HCT116 (cell line): Measurements from ENCODE around the gene OR2AJ1. TPM values are rescaled to one million over a fixed set of nuclear protein-coding genes. Genes with fewer than 3 reads are reported as not detected.

Experiments used
- ATAC-seq: fragments of 200-7000 bp; cut with Tn5 transposase; 2 replicates; pipeline ENCODE4 v1.9.1; 2020; ENCODE audit warnings: mild to moderate bottlenecking, moderate library complexity
- BruUV-seq: library from RNA; stranded (reverse); fragments of 400-500 nt; replicated peaks from 2 replicates; lab custom pipeline; 2021; lab: Mats Ljungman, UMichigan
- CTCF ChIA-PET: fragments of 300-600 bp; sonication (Branson Sonifier 250); formaldehyde crosslinking; loops from one replicate; lab custom pipeline; 2021; ENCODE audit warnings: antibody characterized with exemption; lab: Charles Lee
- POLR2A ChIA-PET: fragments of 300-600, 350-600 bp; sonication (Branson Sonifier 250); formaldehyde crosslinking; loops from one replicate; lab custom pipeline; 2021; ENCODE audit warnings: antibody characterized with exemption; lab: Charles Lee
- RAD21 ChIA-PET, 2 experiments: fragments of 300-600 bp; sonication (Branson Sonifier 250); formaldehyde crosslinking; loops; one replicate each; lab custom pipeline; 2023; ENCODE audit warnings: low total read pairs in 2 of 2; ENCODE audit not compliant: uncharacterized antibody in 2 of 2, unreplicated experiment in 2 of 2, low non-redundant PET in 1 of 2; lab: Charles Lee
- DNase-seq: peaks from one replicate; pipeline ENCODE4 v3.0.0-alpha.2; 2010; ENCODE audit warnings: low read depth, low spot score
- H2AFZ ChIP-seq: fragments of 200-600 bp; shearing (Covaris generic), sonication (generic); 2 replicates; pipeline ENCODE4 v1.6.1; 2017; ENCODE audit warnings: low read depth, mixed run types, mixed read lengths, antibody characterized with exemption, low read length; ENCODE audit not compliant: poor library complexity, severe bottlenecking
- H3K27ac ChIP-seq: 2 replicates; pipeline ENCODE4 v1.5.1; 2012; ENCODE audit warnings: low read depth, low read length
- H3K27me3 ChIP-seq: fragments of 200-600 bp; sonication (generic); 2 replicates; pipeline ENCODE4 v1.6.1; 2016; ENCODE audit warnings: mixed run types, low read length, mixed read lengths; ENCODE audit not compliant: insufficient read depth
- H3K36me3 ChIP-seq, 2 experiments: fragments of 200-500 bp in 1 of 2; fragments of 200-600 bp in 1 of 2; sonication (Bioruptor generic) in 1 of 2; sonication (generic) in 1 of 2; 2 replicates each; pipeline versions ENCODE4 v1.5.1 to v1.6.1; 2014 to 2016; ENCODE audit warnings: low read length in 2 of 2, inconsistent platforms in 1 of 2, mixed read lengths in 1 of 2, mixed run types in 1 of 2; ENCODE audit not compliant: insufficient read depth in 2 of 2, control insufficient read depth in 1 of 2
- H3K4me1 ChIP-seq, 2 experiments: fragments of 200-600 bp in 1 of 2; sonication (generic) in 1 of 2; 2 replicates each; pipeline versions ENCODE4 v1.5.1 to v1.6.1; 2012 to 2017; ENCODE audit warnings: low read length in 2 of 2, inconsistent platforms in 1 of 2, mild to moderate bottlenecking in 1 of 2, mixed read lengths in 1 of 2, mixed run types in 1 of 2, moderate library complexity in 1 of 2; ENCODE audit not compliant: insufficient read depth in 2 of 2, control insufficient read depth in 1 of 2
- H3K4me2 ChIP-seq: fragments of 200-600 bp; sonication (generic); 2 replicates; pipeline ENCODE4 v1.6.1; 2017; ENCODE audit warnings: mixed run types, low read length, mixed read lengths
- H3K4me3 ChIP-seq, 2 experiments: fragments of 200-600 bp in 1 of 2; sonication (generic) in 1 of 2; replicated peaks in 1 of 2; 2 replicates each; pipeline ENCODE4 v1.5.1; 2011 to 2016; ENCODE audit warnings: low read length in 2 of 2, control low read depth in 1 of 2, low read depth in 1 of 2, mild to moderate bottlenecking in 1 of 2, mixed read lengths in 1 of 2, mixed run types in 1 of 2
- H3K79me2 ChIP-seq: fragments of 200-600 bp; sonication (generic); 2 replicates; pipeline ENCODE4 v1.6.1; 2017; ENCODE audit warnings: mild to moderate bottlenecking, mixed run types, low read length, moderate library complexity, mixed read lengths; ENCODE audit not compliant: insufficient read depth
- H3K9ac ChIP-seq: fragments of 200-600 bp; sonication (generic); 2 replicates; pipeline ENCODE4 v1.6.1; 2016; ENCODE audit warnings: low read length, mixed read lengths
- H3K9me2 ChIP-seq: fragments of 200-600 bp; sonication (generic), shearing (Covaris generic); 2 replicates; pipeline ENCODE4 v1.6.1; 2017; ENCODE audit warnings: mixed run types, mild to moderate bottlenecking, moderate library complexity; ENCODE audit not compliant: insufficient read depth
- H3K9me3 ChIP-seq, 2 experiments: fragments of 200-500 bp in 1 of 2; fragments of 200-600 bp in 1 of 2; sonication (Bioruptor generic) in 1 of 2; sonication (generic) in 1 of 2; 2 replicates each; pipeline ENCODE4 v1.6.1; 2014 to 2017; ENCODE audit warnings: low read length in 2 of 2, mixed read lengths in 2 of 2, inconsistent platforms in 1 of 2, low read depth in 1 of 2, mild to moderate bottlenecking in 1 of 2, mixed run types in 1 of 2, moderate library complexity in 1 of 2; ENCODE audit not compliant: control insufficient read depth in 1 of 2, insufficient read depth in 1 of 2
- H4K20me1 ChIP-seq: fragments of 200-600 bp; sonication (generic), shearing (Covaris generic); 2 replicates; pipeline ENCODE4 v1.6.1; 2017; ENCODE audit warnings: mixed run types, mild to moderate bottlenecking, moderate library complexity; ENCODE audit not compliant: insufficient read depth
- ATF3 ChIP-seq: IDR thresholded peaks from 2 replicates; pipeline ENCODE4 v1.6.1; 2012
- CBX3 ChIP-seq: IDR thresholded peaks from 2 replicates; pipeline ENCODE4 v1.6.1; 2012; ENCODE audit warnings: low read depth
- CEBPB ChIP-seq: IDR thresholded peaks from 2 replicates; pipeline ENCODE4 v1.6.1; 2012; ENCODE audit warnings: low read depth
- CTCF ChIP-seq, 3 experiments: fragments of 200-600 bp in 1 of 3; sonication (generic) in 1 of 3; IDR thresholded peaks in 2 of 3; conservative IDR thresholded peaks in 1 of 3; 2 replicates each; pipeline ENCODE4 v1.5.1; 2012 to 2017; ENCODE audit warnings: low read depth in 2 of 3, low read length in 2 of 3, antibody characterized with exemption in 1 of 3, borderline replicate concordance in 1 of 3, control low read depth in 1 of 3, mild to moderate bottlenecking in 1 of 3, mixed read lengths in 1 of 3, mixed run types in 1 of 3, moderate library complexity in 1 of 3; ENCODE audit not compliant: insufficient read depth in 1 of 3
- ELF1 ChIP-seq: IDR thresholded peaks from 2 replicates; pipeline ENCODE4 v1.6.1; 2012; ENCODE audit warnings: low read depth, borderline replicate concordance
- EZH2 ChIP-seq: fragments of 200-600 bp; sonication (generic); IDR thresholded peaks from 2 replicates; pipeline ENCODE4 v1.6.1; 2017; ENCODE audit warnings: antibody characterized with exemption, mixed run types
- EZH2phosphoT487 ChIP-seq: fragments of 200-600 bp; IDR thresholded peaks from 2 replicates; pipeline ENCODE4 v1.6.1; 2018; ENCODE audit warnings: antibody characterized with exemption, borderline replicate concordance
- FOSL1 ChIP-seq: IDR thresholded peaks from 2 replicates; pipeline ENCODE4 v1.6.1; 2012; ENCODE audit warnings: low read depth
- JUND ChIP-seq: IDR thresholded peaks from 2 replicates; pipeline ENCODE4 v1.6.1; 2012
- MAX ChIP-seq: IDR thresholded peaks from 2 replicates; pipeline ENCODE4 v1.6.1; 2012
- POLR2A ChIP-seq: IDR thresholded peaks from 2 replicates; pipeline ENCODE4 v1.7.0; 2011; ENCODE audit warnings: borderline replicate concordance; ENCODE audit not compliant: insufficient read depth, insufficient read length; ENCODE audit errors: extremely low read depth
- POLR2AphosphoS5 ChIP-seq: IDR thresholded peaks from 2 replicates; pipeline ENCODE4 v1.6.1; 2011; ENCODE audit warnings: mild to moderate bottlenecking, low read depth, low read length, moderate library complexity
- RAD21 ChIP-seq: IDR thresholded peaks from 2 replicates; pipeline ENCODE4 v1.6.1; 2012; ENCODE audit warnings: low read depth, mild to moderate bottlenecking
- SIN3A ChIP-seq: IDR thresholded peaks from 2 replicates; pipeline ENCODE4 v1.6.1; 2012; ENCODE audit warnings: low read depth
- SRF ChIP-seq: IDR thresholded peaks from 2 replicates; pipeline ENCODE4 v1.6.1; 2012; ENCODE audit warnings: low read depth
- YY1 ChIP-seq: IDR thresholded peaks from 2 replicates; pipeline ENCODE4 v1.6.1; 2011; ENCODE audit warnings: low read length, low read depth, moderate library complexity, mild to moderate bottlenecking; ENCODE audit not compliant: insufficient replicate concordance; ENCODE audit errors: extremely low read depth
- ZBTB33 ChIP-seq: IDR thresholded peaks from 2 replicates; pipeline ENCODE4 v1.6.1; 2011; ENCODE audit warnings: mild to moderate bottlenecking, low read length, moderate library complexity; ENCODE audit not compliant: insufficient replicate concordance; ENCODE audit errors: extremely low read depth
- ZFX ChIP-seq: fragments of 450-650 bp; IDR thresholded peaks from 2 replicates; pipeline ENCODE4 v1.6.1; 2017
- ZNF274 ChIP-seq: fragments of 200-500 bp; sonication (Bioruptor generic); IDR thresholded peaks from 2 replicates; pipeline ENCODE4 v1.6.1; 2014; ENCODE audit warnings: mild to moderate bottlenecking, low read depth, low read length, inconsistent platforms
- intact Hi-C: fragments of 100-400 bp; cut with micrococcal nuclease; formaldehyde crosslinking; loops from 2 replicates; pipeline ENCODE4 v1.10.0; 2022
- total RNA-seq: library from RNA; stranded (reverse); gene quantifications from one replicate; pipeline ENCODE4 v1.2.1, GENCODE V29; 2021; ENCODE audit not compliant: unreplicated experiment

OR2AJ1 gene
- total RNA-seq, 1 experiment from 2014 or later: not detected

GRCh38 chr1:247933989-247934388 is 9.3 kb downstream of the OR2AJ1 start (continued):
- TF ChIP-seq ZNF274 (no peak), ELF1 (no peak), RAD21 (no peak), YY1 (no peak), POLR2A (no peak), ATF3 (no peak), SRF (no peak), SIN3A (no peak)
- TF ChIP-seq, all 23 proteins: peak for 0

- no peaks in the 10 kb centered on the region for H3K4me1 ChIP-seq
- no peak overlapping the region for H3K4me3 ChIP-seq
- H3K36me3 ChIP-seq: no peaks in the 10 kb centered on the region
- no peaks in the 10 kb centered on the region for H3K9me2 ChIP-seq
- peaks cover 0 to 5% of the 10 kb centered on the region in 2 experiments; a peak in 1 of 4 replicates for H3K9me3 ChIP-seq
- H3K4me2 ChIP-seq: no peak overlapping the region
- ChIA-PET CTCF (no interaction called here), RAD21 (no interaction called here), POLR2A (no interaction called here)
- no peaks in the 10 kb centered on the region for H3K79me2 ChIP-seq
- BruUV-seq: no TSS peak
- no peak for ATAC-seq
- no peak for DNase-seq
- no peak overlapping the region for H2AFZ ChIP-seq
- H4K20me1 ChIP-seq: no peaks in the 10 kb centered on the region
- no peak overlapping the region for H3K27ac ChIP-seq
- H3K27me3 ChIP-seq: no peaks in the 10 kb centered on the region
- H3K9ac ChIP-seq: no peak overlapping the region
- intact Hi-C loops: no loop called here
- no peak for TF ChIP-seq JUND
- no peak for TF ChIP-seq CTCF (IDR thresholded peaks at IDR 0.05 in 2 of 3, conservative IDR thresholded peaks at IDR 0.05 in 1 of 3; ENCODE audit: borderline replicate concordance in 1 of 3, insufficient read depth in 1 of 3, low read depth in 2 of 3, low read length in 2 of 3)
- TF ChIP-seq FOSL1: no peak
- no peak for TF ChIP-seq EZH2phosphoT487
- no peak for TF ChIP-seq ATF3
- TF ChIP-seq MAX: no peak
- TF ChIP-seq POLR2A: no peak
- TF ChIP-seq ZFX: no peak
- TF ChIP-seq SRF: no peak
- no peak for TF ChIP-seq POLR2AphosphoS5
- TF ChIP-seq ELF1: no peak
- no peak for TF ChIP-seq CBX3
- TF ChIP-seq RAD21: no peak
- no peak for TF ChIP-seq ZBTB33
- no peak for TF ChIP-seq ZNF274
- no peak for TF ChIP-seq CEBPB
- no peak for TF ChIP-seq EZH2
Observed at GRCh38 chr1:247935781-247936180, 11.1 kb downstream of the OR2AJ1 start.
